HEK293 (cell line): ENCODE measurements around the gene TRIM46.

Experiments used
- GLIS2 ChIP-seq: fragments of 450-650 bp; formaldehyde crosslinking; IDR thresholded peaks from 2 replicates; pipeline ENCODE4 v1.5.1; 2016; ENCODE audit warnings: missing biosample characterization, missing genetic modification characterization
- HIC1 ChIP-seq: fragments of 450-650 bp; formaldehyde crosslinking; IDR thresholded peaks from 2 replicates; pipeline ENCODE4 v1.5.1; 2016; ENCODE audit warnings: missing biosample characterization, missing genetic modification characterization
- IKZF3 ChIP-seq: fragments of 450-650 bp; IDR thresholded peaks from 2 replicates; pipeline ENCODE4 v1.5.0; 2018; ENCODE audit warnings: missing biosample characterization, mild to moderate bottlenecking, missing genetic modification characterization, moderate library complexity
- RBAK ChIP-seq: fragments of 450-650 bp; formaldehyde crosslinking; IDR thresholded peaks from 2 replicates; pipeline ENCODE4 v1.5.1; 2016; ENCODE audit warnings: missing biosample characterization, missing genetic modification characterization
- SCRT1 ChIP-seq: fragments of 450-650 bp; formaldehyde crosslinking; IDR thresholded peaks from 2 replicates; pipeline ENCODE4 v1.5.1; 2016; ENCODE audit warnings: missing biosample characterization, missing genetic modification characterization, borderline replicate concordance
- SP2 ChIP-seq: fragments of 450-650 bp; formaldehyde crosslinking; IDR thresholded peaks from 2 replicates; pipeline ENCODE4 v1.5.1; 2016; ENCODE audit warnings: missing biosample characterization, missing genetic modification characterization
- SP7 ChIP-seq: fragments of 450-650 bp; formaldehyde crosslinking; IDR thresholded peaks from 2 replicates; pipeline ENCODE4 v1.5.1; 2016; ENCODE audit warnings: missing biosample characterization, missing genetic modification characterization
- TCF7L2 ChIP-seq: IDR thresholded peaks from 2 replicates; pipeline ENCODE4 v1.6.1; 2011; ENCODE audit warnings: low read depth, mild to moderate bottlenecking, inconsistent platforms, low read length, moderate library complexity, borderline replicate concordance
- ZBTB8A ChIP-seq: fragments of 450-650 bp; formaldehyde crosslinking; IDR thresholded peaks from 2 replicates; pipeline ENCODE4 v1.5.1; 2016; ENCODE audit warnings: missing biosample characterization, missing genetic modification characterization
- ZNF19 ChIP-seq: fragments of 450-650 bp; formaldehyde crosslinking; IDR thresholded peaks from 2 replicates; pipeline ENCODE4; 2016; ENCODE audit warnings: missing biosample characterization, missing genetic modification characterization, low read depth
- ZNF202 ChIP-seq: fragments of 450-650 bp; formaldehyde crosslinking; IDR thresholded peaks from 2 replicates; pipeline ENCODE4 v1.5.1; 2016; ENCODE audit warnings: missing biosample characterization, missing genetic modification characterization, borderline replicate concordance
- ZNF266 ChIP-seq: fragments of 450-650 bp; formaldehyde crosslinking; IDR thresholded peaks from 2 replicates; pipeline ENCODE4 v1.5.1; 2016; ENCODE audit warnings: missing biosample characterization, missing genetic modification characterization, low read depth
- ZNF311 ChIP-seq: fragments of 450-650 bp; formaldehyde crosslinking; IDR thresholded peaks from 2 replicates; pipeline ENCODE4 v1.5.1; 2017; ENCODE audit warnings: missing biosample characterization, missing genetic modification characterization, borderline replicate concordance
- ZNF37A ChIP-seq: fragments of 450-650 bp; IDR thresholded peaks from 2 replicates; pipeline ENCODE4 v1.5.1; 2018; ENCODE audit warnings: missing biosample characterization, missing genetic modification characterization
- ZNF404 ChIP-seq: fragments of 450-650 bp; formaldehyde crosslinking; IDR thresholded peaks from 2 replicates; pipeline ENCODE4 v1.5.1; 2017; ENCODE audit warnings: missing biosample characterization, missing genetic modification characterization
- ZNF510 ChIP-seq: fragments of 450-650 bp; formaldehyde crosslinking; IDR thresholded peaks from 2 replicates; pipeline ENCODE4 v1.5.1; 2018; ENCODE audit warnings: mild to moderate bottlenecking, missing genetic modification characterization, missing biosample characterization; ENCODE audit not compliant: insufficient replicate concordance
- ZNF558 ChIP-seq: fragments of 450-650 bp; formaldehyde crosslinking; IDR thresholded peaks from 2 replicates; pipeline ENCODE4 v1.5.1; 2016; ENCODE audit warnings: missing biosample characterization, missing genetic modification characterization
- ZNF571 ChIP-seq: fragments of 450-650 bp; formaldehyde crosslinking; IDR thresholded peaks from 2 replicates; pipeline ENCODE4 v1.5.0; 2017; ENCODE audit warnings: missing biosample characterization, missing genetic modification characterization
- ZNF664 ChIP-seq: fragments of 450-650 bp; formaldehyde crosslinking; IDR thresholded peaks from 2 replicates; pipeline ENCODE4 v1.5.1; 2016; ENCODE audit warnings: missing biosample characterization, missing genetic modification characterization
- ZNF76 ChIP-seq: fragments of 450-650 bp; formaldehyde crosslinking; IDR thresholded peaks from 2 replicates; pipeline ENCODE4; 2016; ENCODE audit warnings: low read depth, missing biosample characterization, missing genetic modification characterization, borderline replicate concordance
- ZNF776 ChIP-seq: fragments of 450-650 bp; formaldehyde crosslinking; IDR thresholded peaks from 2 replicates; pipeline ENCODE4 v1.5.0; 2017; ENCODE audit warnings: missing biosample characterization, missing genetic modification characterization, borderline replicate concordance
- ZNF792 ChIP-seq: fragments of 450-650 bp; formaldehyde crosslinking; IDR thresholded peaks from 2 replicates; pipeline ENCODE4 v1.5.1; 2016; ENCODE audit warnings: missing biosample characterization, missing genetic modification characterization
- TF ChIP-seq, protein P1 (sequence below): fragments of 450-650 bp; formaldehyde crosslinking; IDR thresholded peaks from 2 replicates; pipeline ENCODE4 v1.5.1; 2016; ENCODE audit warnings: missing biosample characterization, missing genetic modification characterization, low read depth
- TF ChIP-seq, protein P2 (sequence below): fragments of 450-650 bp; formaldehyde crosslinking; IDR thresholded peaks from 2 replicates; pipeline ENCODE4 v1.5.1; 2016; ENCODE audit warnings: missing biosample characterization, missing genetic modification characterization
- TF ChIP-seq, protein P3 (sequence below): fragments of 450-650 bp; IDR thresholded peaks from 2 replicates; pipeline ENCODE4 v1.5.1; 2018; ENCODE audit warnings: missing biosample characterization, missing genetic modification characterization
- TF ChIP-seq, protein P4 (sequence below): fragments of 450-650 bp; formaldehyde crosslinking; IDR thresholded peaks from 2 replicates; pipeline ENCODE4 v1.5.1; 2017; ENCODE audit warnings: missing biosample characterization, missing genetic modification characterization

Gene TRIM46

DNA sequence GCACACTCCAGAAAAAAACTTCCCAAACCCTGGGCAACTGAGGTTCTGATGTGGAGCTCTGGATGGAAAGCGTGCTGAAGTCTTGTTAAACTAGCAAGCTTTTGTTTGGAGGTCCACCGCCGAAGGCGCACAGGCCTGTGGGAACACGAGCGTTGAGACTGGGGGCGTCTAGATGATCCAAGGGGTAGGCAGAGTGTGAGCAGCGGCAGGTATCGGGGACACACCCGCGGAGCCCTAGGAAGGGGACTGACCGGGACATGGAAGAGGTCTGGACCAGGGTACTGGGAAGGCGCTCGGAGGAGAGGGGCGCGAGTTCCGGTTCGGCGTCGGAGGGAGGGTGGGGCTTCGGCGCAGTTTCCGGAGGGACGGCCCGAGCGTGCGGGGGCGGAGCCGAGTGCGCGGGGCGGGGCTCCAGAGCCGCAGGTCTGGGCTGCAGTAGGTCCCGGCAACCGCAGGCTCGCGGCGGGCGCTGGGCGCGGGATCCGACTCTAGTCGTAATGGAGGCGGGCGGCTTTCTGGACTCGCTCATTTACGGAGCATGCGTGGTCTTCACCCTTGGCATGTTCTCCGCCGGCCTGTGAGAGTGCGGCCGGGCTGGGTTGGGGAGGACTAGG lies 38.1 kb upstream of the TRIM46 start, which contains the start of gene SLC50A1 (continued):
- no peak for TF ChIP-seq ZNF776 (tag by site-specific recombination)
- peak; percentile 87 for TF ChIP-seq SP2 (tag by site-specific recombination)
- TF ChIP-seq ZNF664 (tag by site-specific recombination): no peak
- no peak for TF ChIP-seq ZNF558
- no peak; the same call in 1 of the 2 replicates for TF ChIP-seq ZNF792 (tag by site-specific recombination)
- TF ChIP-seq ZNF404 (tag by site-specific recombination): no peak
- TF ChIP-seq ZNF266 (tag by site-specific recombination): no peak
- TF ChIP-seq, protein P1, sequence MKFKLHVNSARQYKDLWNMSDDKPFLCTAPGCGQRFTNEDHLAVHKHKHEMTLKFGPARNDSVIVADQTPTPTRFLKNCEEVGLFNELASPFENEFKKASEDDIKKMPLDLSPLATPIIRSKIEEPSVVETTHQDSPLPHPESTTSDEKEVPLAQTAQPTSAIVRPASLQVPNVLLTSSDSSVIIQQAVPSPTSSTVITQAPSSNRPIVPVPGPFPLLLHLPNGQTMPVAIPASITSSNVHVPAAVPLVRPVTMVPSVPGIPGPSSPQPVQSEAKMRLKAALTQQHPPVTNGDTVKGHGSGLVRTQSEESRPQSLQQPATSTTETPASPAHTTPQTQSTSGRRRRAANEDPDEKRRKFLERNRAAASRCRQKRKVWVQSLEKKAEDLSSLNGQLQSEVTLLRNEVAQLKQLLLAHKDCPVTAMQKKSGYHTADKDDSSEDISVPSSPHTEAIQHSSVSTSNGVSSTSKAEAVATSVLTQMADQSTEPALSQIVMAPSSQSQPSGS (tag by site-specific recombination): no peak
- TF ChIP-seq, protein P2, sequence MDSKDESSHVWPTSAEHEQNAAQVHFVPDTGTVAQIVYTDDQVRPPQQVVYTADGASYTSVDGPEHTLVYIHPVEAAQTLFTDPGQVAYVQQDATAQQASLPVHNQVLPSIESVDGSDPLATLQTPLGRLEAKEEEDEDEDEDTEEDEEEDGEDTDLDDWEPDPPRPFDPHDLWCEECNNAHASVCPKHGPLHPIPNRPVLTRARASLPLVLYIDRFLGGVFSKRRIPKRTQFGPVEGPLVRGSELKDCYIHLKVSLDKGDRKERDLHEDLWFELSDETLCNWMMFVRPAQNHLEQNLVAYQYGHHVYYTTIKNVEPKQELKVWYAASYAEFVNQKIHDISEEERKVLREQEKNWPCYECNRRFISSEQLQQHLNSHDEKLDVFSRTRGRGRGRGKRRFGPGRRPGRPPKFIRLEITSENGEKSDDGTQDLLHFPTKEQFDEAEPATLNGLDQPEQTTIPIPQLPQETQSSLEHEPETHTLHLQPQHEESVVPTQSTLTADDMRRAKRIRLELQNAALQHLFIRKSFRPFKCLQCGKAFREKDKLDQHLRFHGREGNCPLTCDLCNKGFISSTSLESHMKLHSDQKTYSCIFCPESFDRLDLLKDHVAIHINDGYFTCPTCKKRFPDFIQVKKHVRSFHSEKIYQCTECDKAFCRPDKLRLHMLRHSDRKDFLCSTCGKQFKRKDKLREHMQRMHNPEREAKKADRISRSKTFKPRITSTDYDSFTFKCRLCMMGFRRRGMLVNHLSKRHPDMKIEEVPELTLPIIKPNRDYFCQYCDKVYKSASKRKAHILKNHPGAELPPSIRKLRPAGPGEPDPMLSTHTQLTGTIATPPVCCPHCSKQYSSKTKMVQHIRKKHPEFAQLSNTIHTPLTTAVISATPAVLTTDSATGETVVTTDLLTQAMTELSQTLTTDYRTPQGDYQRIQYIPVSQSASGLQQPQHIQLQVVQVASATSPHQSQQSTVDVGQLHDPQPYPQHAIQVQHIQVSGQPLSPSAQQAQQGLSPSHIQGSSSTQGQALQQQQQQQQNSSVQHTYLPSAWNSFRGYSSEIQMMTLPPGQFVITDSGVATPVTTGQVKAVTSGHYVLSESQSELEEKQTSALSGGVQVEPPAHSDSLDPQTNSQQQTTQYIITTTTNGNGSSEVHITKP: no peak
- TF ChIP-seq ZNF571: no peak
- TF ChIP-seq ZBTB8A (tag by site-specific recombination): peak; percentile 96
- no peak for TF ChIP-seq GLIS2 (tag by site-specific recombination)
- no peak for TF ChIP-seq ZNF311 (tag by site-specific recombination)
- TF ChIP-seq SCRT1 (tag by site-specific recombination): no peak
- TF ChIP-seq IKZF3 (tag by site-specific recombination): peak; percentile 56; the same call in 1 of the 2 replicates
- no peak for TF ChIP-seq RBAK (tag by site-specific recombination)
- TF ChIP-seq, protein P3, sequence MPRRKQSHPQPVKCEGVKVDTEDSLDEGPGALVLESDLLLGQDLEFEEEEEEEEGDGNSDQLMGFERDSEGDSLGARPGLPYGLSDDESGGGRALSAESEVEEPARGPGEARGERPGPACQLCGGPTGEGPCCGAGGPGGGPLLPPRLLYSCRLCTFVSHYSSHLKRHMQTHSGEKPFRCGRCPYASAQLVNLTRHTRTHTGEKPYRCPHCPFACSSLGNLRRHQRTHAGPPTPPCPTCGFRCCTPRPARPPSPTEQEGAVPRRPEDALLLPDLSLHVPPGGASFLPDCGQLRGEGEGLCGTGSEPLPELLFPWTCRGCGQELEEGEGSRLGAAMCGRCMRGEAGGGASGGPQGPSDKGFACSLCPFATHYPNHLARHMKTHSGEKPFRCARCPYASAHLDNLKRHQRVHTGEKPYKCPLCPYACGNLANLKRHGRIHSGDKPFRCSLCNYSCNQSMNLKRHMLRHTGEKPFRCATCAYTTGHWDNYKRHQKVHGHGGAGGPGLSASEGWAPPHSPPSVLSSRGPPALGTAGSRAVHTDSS (tag by site-specific recombination): no peak
- TF ChIP-seq, protein P4, sequence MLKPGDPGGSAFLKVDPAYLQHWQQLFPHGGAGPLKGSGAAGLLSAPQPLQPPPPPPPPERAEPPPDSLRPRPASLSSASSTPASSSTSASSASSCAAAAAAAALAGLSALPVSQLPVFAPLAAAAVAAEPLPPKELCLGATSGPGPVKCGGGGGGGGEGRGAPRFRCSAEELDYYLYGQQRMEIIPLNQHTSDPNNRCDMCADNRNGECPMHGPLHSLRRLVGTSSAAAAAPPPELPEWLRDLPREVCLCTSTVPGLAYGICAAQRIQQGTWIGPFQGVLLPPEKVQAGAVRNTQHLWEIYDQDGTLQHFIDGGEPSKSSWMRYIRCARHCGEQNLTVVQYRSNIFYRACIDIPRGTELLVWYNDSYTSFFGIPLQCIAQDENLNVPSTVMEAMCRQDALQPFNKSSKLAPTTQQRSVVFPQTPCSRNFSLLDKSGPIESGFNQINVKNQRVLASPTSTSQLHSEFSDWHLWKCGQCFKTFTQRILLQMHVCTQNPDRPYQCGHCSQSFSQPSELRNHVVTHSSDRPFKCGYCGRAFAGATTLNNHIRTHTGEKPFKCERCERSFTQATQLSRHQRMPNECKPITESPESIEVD (tag by site-specific recombination): no peak
- no peak; the same call in none of the 2 replicates for TF ChIP-seq SP7 (tag by site-specific recombination)
- TF ChIP-seq ZNF19 (tag by site-specific recombination): no peak
- no peak for TF ChIP-seq ZNF202 (tag by site-specific recombination)
- TF ChIP-seq ZNF76 (tag by site-specific recombination): peak; percentile 62; the same call in 1 of the 2 replicates
- no peak for TF ChIP-seq ZNF510 (tag by site-specific recombination)
- no peak for TF ChIP-seq HIC1
- no peak for TF ChIP-seq ZNF37A (tag by site-specific recombination)
- TF ChIP-seq TCF7L2: no peak
